H1 (cell line): ENCODE results near the gene TRA2A. TPM values are rescaled to one million over a fixed set of nuclear protein-coding genes. Genes with fewer than 3 reads are reported as not detected.

Experiments
- CTCF ChIA-PET: fragments of 300-600 bp; sonication (Branson Sonifier 250); formaldehyde crosslinking; loops from one replicate; lab custom pipeline; 2021; ENCODE audit not compliant: partially characterized antibody; lab: Charles Lee
- POLR2A ChIA-PET: fragments of 300-600 bp; sonication (Branson Sonifier 250); formaldehyde crosslinking; loops from one replicate; lab custom pipeline; 2021; ENCODE audit warnings: inconsistent platforms; ENCODE audit not compliant: partially characterized antibody; lab: Charles Lee
- DNase-seq, 2 experiments: peaks; one replicate each; pipeline versions ENCODE4 v3.0.0 to v3.0.0-alpha.2; 2010 to 2022; ENCODE audit warnings: low spot score in 2 of 2, low read depth in 1 of 2, mixed read lengths in 1 of 2
- FAIRE-seq: peaks from 2 replicates; lab custom pipeline; 2011; peaks lifted over from hg19 to GRCh38; lab: Jason Lieb, UNC
- H2AFZ ChIP-seq: 2 replicates; pipeline ENCODE4 v1.8.1; 2012; ENCODE audit warnings: low read length, inconsistent platforms
- H2AK5ac ChIP-seq: 2 replicates; pipeline ENCODE4 v1.6.1; 2013; ENCODE audit warnings: low read depth, low read length
- H2BK120ac ChIP-seq: replicated peaks from 2 replicates; pipeline ENCODE3; 2013; ENCODE audit warnings: low read depth, low read length, inconsistent platforms
- H2BK12ac ChIP-seq: 2 replicates; pipeline ENCODE4 v1.6.1; 2013; ENCODE audit warnings: low read depth, low read length
- H2BK15ac ChIP-seq: 2 replicates; pipeline ENCODE4 v1.6.1; 2013; ENCODE audit warnings: low read length
- H2BK20ac ChIP-seq: 2 replicates; pipeline ENCODE4 v1.6.1; 2013; ENCODE audit warnings: low read length
- H2BK5ac ChIP-seq: 2 replicates; pipeline ENCODE4 v1.6.1; 2013; ENCODE audit warnings: low read depth, low read length
- H3K14ac ChIP-seq: 2 replicates; pipeline ENCODE4 v1.6.1; 2013; ENCODE audit warnings: inconsistent platforms; ENCODE audit not compliant: insufficient read length
- H3K18ac ChIP-seq: 2 replicates; pipeline ENCODE4 v1.6.1; 2013; ENCODE audit warnings: low read length; ENCODE audit errors: extremely low read depth
- H3K23ac ChIP-seq: 2 replicates; pipeline ENCODE4 v1.6.1; 2013; ENCODE audit warnings: inconsistent platforms; ENCODE audit not compliant: insufficient read length
- H3K23me2 ChIP-seq: 2 replicates; pipeline ENCODE4 v1.6.1; 2013; ENCODE audit warnings: low read depth, low read length
- H3K27ac ChIP-seq: 2 replicates; pipeline ENCODE4 v1.6.1; 2011; ENCODE audit warnings: low read depth, low read length, inconsistent platforms
- H3K27me3 ChIP-seq, 4 experiments: replicated peaks in 1 of 4; 1 replicate in 1 of 4; 2 replicates in 3 of 4; pipeline versions ENCODE4 v1.6.1 to v1.8.1; 2011 to 2013; ENCODE audit warnings: low read length in 3 of 4, mild to moderate bottlenecking in 3 of 4, inconsistent platforms in 2 of 4, mixed read lengths in 2 of 4, moderate library complexity in 1 of 4; ENCODE audit not compliant: control insufficient read depth in 3 of 4, insufficient read depth in 3 of 4; ENCODE audit errors: extremely low read depth in 1 of 4
- H3K36me3 ChIP-seq, 4 experiments: 2 replicates each; pipeline versions ENCODE4 v1.6.1 to v1.8.1; 2011 to 2013; ENCODE audit warnings: mild to moderate bottlenecking in 4 of 4, low read length in 3 of 4, moderate library complexity in 2 of 4, control low read depth in 1 of 4, inconsistent platforms in 1 of 4; ENCODE audit not compliant: insufficient read depth in 4 of 4, control insufficient read depth in 2 of 4
- H3K4ac ChIP-seq: replicated peaks from 2 replicates; pipeline ENCODE3; 2013; ENCODE audit warnings: low read length, low read depth, mixed read lengths, inconsistent platforms; ENCODE audit not compliant: insufficient read length
- H3K4me1 ChIP-seq, 4 experiments: replicated peaks in 1 of 4; 1 replicate in 1 of 4; 2 replicates in 3 of 4; pipeline versions ENCODE4 v1.6.1 to v1.8.1; 2011 to 2013; ENCODE audit warnings: low read length in 3 of 4, inconsistent platforms in 2 of 4, mixed read lengths in 1 of 4; ENCODE audit not compliant: insufficient read depth in 4 of 4, control insufficient read depth in 3 of 4
- H3K4me2 ChIP-seq, 2 experiments: 2 replicates each; pipeline versions ENCODE4 v1.6.1 to v1.8.1; 2011 to 2013; ENCODE audit warnings: low read depth in 2 of 2, low read length in 2 of 2, control low read depth in 1 of 2, inconsistent platforms in 1 of 2, mild to moderate bottlenecking in 1 of 2; ENCODE audit not compliant: insufficient read depth in 1 of 2
- H3K4me3 ChIP-seq, 4 experiments: fragments of 200-600, 300-600 bp in 1 of 4; sonication (generic), shearing (Covaris generic), sonication (Bioruptor Twin) in 1 of 4; 2 replicates each; pipeline versions ENCODE4 v1.5.1 to v1.8.1; 2011 to 2016; ENCODE audit warnings: low read length in 4 of 4, low read depth in 3 of 4, control low read depth in 2 of 4, inconsistent platforms in 2 of 4, mild to moderate bottlenecking in 2 of 4, mixed read lengths in 1 of 4, moderate library complexity in 1 of 4; ENCODE audit not compliant: insufficient read depth in 2 of 4; ENCODE audit errors: extremely low read depth in 1 of 4
- H3K56ac ChIP-seq: replicated peaks from 2 replicates; pipeline ENCODE3; 2013; ENCODE audit warnings: low read depth, mild to moderate bottlenecking, mixed read lengths, low read length, inconsistent platforms; ENCODE audit not compliant: insufficient read length
- H3K79me1 ChIP-seq: 2 replicates; pipeline ENCODE4 v1.6.1; 2013; ENCODE audit warnings: low read depth, low read length, control low read depth
- H3K79me2 ChIP-seq, 2 experiments: 2 replicates each; pipeline versions ENCODE4 v1.6.1 to v1.8.1; 2012 to 2013; ENCODE audit warnings: low read length in 2 of 2, mild to moderate bottlenecking in 2 of 2, inconsistent platforms in 1 of 2; ENCODE audit not compliant: insufficient read depth in 2 of 2, control insufficient read depth in 1 of 2
- H3K9ac ChIP-seq, 4 experiments: replicated peaks in 1 of 4; 1 replicate in 1 of 4; 2 replicates in 3 of 4; pipeline versions ENCODE4 v1.6.1 to v1.8.1; 2011 to 2013; ENCODE audit warnings: low read depth in 3 of 4, low read length in 3 of 4, control low read depth in 2 of 4, mild to moderate bottlenecking in 2 of 4, moderate library complexity in 2 of 4, inconsistent platforms in 1 of 4; ENCODE audit errors: extremely low read depth in 1 of 4
- H3K9me3 ChIP-seq, 2 experiments: 2 replicates each; pipeline versions ENCODE4 v1.6.1 to v1.8.1; 2012 to 2013; ENCODE audit warnings: mild to moderate bottlenecking in 2 of 2, moderate library complexity in 2 of 2, control low read depth in 1 of 2, inconsistent platforms in 1 of 2, low read depth in 1 of 2, low read length in 1 of 2, mixed read lengths in 1 of 2; ENCODE audit not compliant: insufficient read depth in 2 of 2
- H4K20me1 ChIP-seq, 2 experiments: replicated peaks in 1 of 2; 2 replicates each; pipeline versions ENCODE3 to v1.8.1; 2011 to 2013; ENCODE audit warnings: inconsistent platforms in 2 of 2, low read length in 2 of 2, mild to moderate bottlenecking in 1 of 2; ENCODE audit not compliant: insufficient read depth in 2 of 2, control insufficient read depth in 1 of 2
- H4K5ac ChIP-seq: 2 replicates; pipeline ENCODE4 v1.6.1; 2013; ENCODE audit warnings: low read length, low read depth, mixed read lengths, inconsistent platforms; ENCODE audit not compliant: insufficient read length
- H4K8ac ChIP-seq: 2 replicates; pipeline ENCODE4 v1.8.0; 2013; ENCODE audit warnings: mild to moderate bottlenecking, moderate library complexity, low read length, inconsistent platforms; ENCODE audit not compliant: insufficient read depth; ENCODE audit errors: extremely low read depth
- H4K91ac ChIP-seq: replicated peaks from 2 replicates; pipeline ENCODE3; 2013; ENCODE audit warnings: low read length, mixed read lengths, inconsistent platforms; ENCODE audit not compliant: insufficient read length
- RBBP5 ChIP-seq: IDR thresholded peaks from 2 replicates; pipeline ENCODE4 v1.7.1; 2012; ENCODE audit warnings: low read depth, mild to moderate bottlenecking, inconsistent platforms, low read length, moderate library complexity, borderline replicate concordance
- WGBS, 2 experiments: shearing (Covaris generic) in 1 of 2; methylation state at CpG; one replicate each; pipeline versions ENCODE4 v1.1.6 to v1.1.7; 2013 to 2015; ENCODE audit warnings: low lambda C conversion rate in 2 of 2, mixed read lengths in 2 of 2, inconsistent platforms in 1 of 2, low coverage in 1 of 2, missing lambda C conversion rate in 1 of 2; ENCODE audit not compliant: insufficient replicate concordance in 2 of 2, insufficient coverage in 1 of 2, insufficient read length in 1 of 2; ENCODE audit errors: extremely low coverage in 1 of 2, missing lambda C conversion rate in 1 of 2; 5-methylcytosine and 5-hydroxymethylcytosine counted together
- polyA plus RNA-seq, 7 experiments: library from polyadenylated mRNA; depleted of rRNA in 3 of 7; stranded (reverse) in 5 of 7; unstranded in 2 of 7; fragments of >200 nt in 5 of 7; fragments of 200-250 nt in 2 of 7; gene quantifications; 1 replicate in 5 of 7; 2 replicates in 1 of 7; 4 replicates in 1 of 7; pipeline versions ENCODE4 v1.2.1 to v1.2.3, GENCODE V29; 2011 to 2013; ENCODE audit warnings: missing spikeins in 2 of 7, mixed read lengths in 2 of 7
- total RNA-seq: library from RNA; stranded (reverse); fragmentation: NEBNext Ultra II Directional; extraction: Animal tissue kit (Norgen Biotek cat#: 25700); gene quantifications from 2 replicates; pipeline ENCODE4 v1.2.1, GENCODE V29; 2021

TRA2A gene
- total and polyA plus RNA-seq, 2 of the 8 experiments (the other 6 are each of a cell fraction or from before 2014, with no cell fraction given), result 116 to 125 TPM

DNA sequence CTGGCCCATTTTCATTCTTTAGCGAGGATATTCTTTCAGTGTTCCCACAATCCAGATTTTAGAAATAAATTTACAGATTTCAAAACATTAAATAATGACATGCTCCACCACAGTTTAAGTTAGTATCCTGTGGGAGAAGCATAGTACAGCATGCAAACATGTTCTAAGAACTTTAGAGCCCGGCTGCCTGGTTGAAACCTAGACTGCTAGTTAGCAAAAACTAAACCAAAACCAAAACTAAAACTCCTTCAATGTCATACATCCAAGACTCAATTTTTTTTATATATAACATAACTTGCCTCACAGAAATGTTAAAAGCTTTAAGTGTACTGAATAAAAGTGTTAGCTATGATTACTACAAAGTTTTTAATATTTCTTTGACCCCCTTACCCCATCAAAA lies 17.0 kb downstream of the TRA2A start:
- Histone ChIP-seq H3K18ac (no peak overlapping the region), H2BK15ac (no peak overlapping the region), H3K4me3 (no peak overlapping the region), H3K56ac (no peak overlapping the region), H2BK12ac (no peak overlapping the region), H3K4me1 (no peaks in the 10 kb centered on the region), H3K4me2 (no peak overlapping the region), H4K5ac (no peak overlapping the region), H3K23me2 (no peaks in the 10 kb centered on the region), H2BK20ac (no peak overlapping the region), H3K23ac (no peak overlapping the region), H4K20me1 (peaks cover 12% of the 10 kb centered on the region in 2 experiments), H3K9me3 (no peaks in the 10 kb centered on the region), H4K91ac (no peak overlapping the region), H3K36me3 (peaks cover 40 to 97% (median 75%) of the 10 kb centered on the region in 4 experiments), H2BK5ac (no peak overlapping the region), H2AFZ (no peak overlapping the region), H2AK5ac (no peak overlapping the region), H3K9ac (no peak overlapping the region), H2BK120ac (no peak overlapping the region), H3K4ac (no peak overlapping the region), H3K14ac (no peak overlapping the region), H3K27ac (no peak overlapping the region), H3K79me1 (peaks cover 3% of the 10 kb centered on the region; the same call in 1 of the 2 replicates), H4K8ac (no peak overlapping the region), H3K27me3 (no peaks in the 10 kb centered on the region), H3K79me2 (peaks cover 3 to 88% of the 10 kb centered on the region in 2 experiments; a peak in 3 of 4 replicates)
- ChIA-PET CTCF (interaction anchor here (0.7 to 2.1 kb wide), 3 partner anchors 14 to 201 kb away, joined by 3 to 7 read pairs (median 3); no protein-coding TSS in a partner anchor), POLR2A (interaction anchor here (0.7 to 4.0 kb wide), 5 partner anchors 11 to 111 kb away, joined by 3 to 21 read pairs (median 4); no protein-coding TSS in a partner anchor)
- FAIRE-seq (no peak), DNase-seq (no peak)
- WGBS, 2 experiments, result 90% methylated on average over 2 of the region's 2 CpGs; no CpG with 5 or more reads in 1 of the 2 experiments
- TF ChIP-seq RBBP5, result no peak
